K562 treated with DMSO at 1 percent for 4 hours (cell line): Measurements from ENCODE around the gene LRRC9. TPM values are rescaled to one million over a fixed set of nuclear protein-coding genes. Genes with fewer than 3 reads are reported as not detected.

Experiments used
- total RNA-seq: library from RNA; unstranded; fragments of 300-600 nt; gene quantifications from 2 replicates; pipeline ENCODE4 v1.2.3, GENCODE V29; 2022; ENCODE audit not compliant: insufficient read depth

LRRC9 gene
- not detected in 2 replicates for total RNA-seq

GRCh38 chr14:59919570-59920377 is at the start of gene LRRC9:
TSS of gene LRRC9 (plus strand) at chr14:59920144.

GRCh38 chr14:59870277-59871165 is 49.4 kb upstream of the LRRC9 start, which contains the start of gene RTN1:
TSS of gene RTN1 (minus strand) at chr14:59870776. CDS start at chr14:59870630, 146 bp downstream.

GRCh38 chr14:60091550-60092525 is 171.9 kb downstream of the LRRC9 start, which contains the start of gene PCNX4:
TSS of gene PCNX4 (plus strand) at chr14:60091923. CDS start at chr14:60107639, 15,716 bp downstream.

Other genes starting within 250 kb of the LRRC9 start
- not detected in 2 replicates for gene RTN1, start 49.4 kb upstream of the LRRC9 start, total RNA-seq
- 10.0 and 32.1 TPM in 2 replicates for gene PCNX4, start 171.8 kb downstream of the LRRC9 start, total RNA-seq
- gene DHRS7, start 245.3 kb downstream of the LRRC9 start, total RNA-seq: 16.6 and 18.0 TPM in 2 replicates